Ovary (tissue), 9 donors: ENCODE results near the gene HTR2B. TPM values are rescaled to one million over a fixed set of nuclear protein-coding genes. Genes with fewer than 3 reads are reported as not detected.

Experiments
- DNase-seq, 5 donors: peaks; one replicate each; pipeline ENCODE4 v3.0.0-alpha.2; 2019 to 2020
- H3K27ac ChIP-seq, 2 donors: fragments of 200-600 bp; one replicate each; pipeline versions ENCODE4 v1.5.1 to v1.8.0; 2019 to 2022
- H3K27me3 ChIP-seq: fragments of 200-600 bp; one replicate; pipeline ENCODE4 v1.8.0; 2022
- H3K36me3 ChIP-seq: fragments of 200-600 bp; sonication (generic); one replicate; pipeline ENCODE4 v1.5.1; 2019
- H3K4me1 ChIP-seq: one replicate; pipeline ENCODE4 v1.8.1; 2013; ENCODE audit warnings: mild to moderate bottlenecking, moderate library complexity; ENCODE audit not compliant: insufficient read depth
- H3K4me3 ChIP-seq: fragments of 200-600 bp; sonication (generic); one replicate; pipeline ENCODE4 v1.5.1; 2017
- H3K9me3 ChIP-seq, 2 donors: fragments of 200-600 bp in 1 of 2; sonication (generic) in 1 of 2; one replicate each; pipeline versions ENCODE4 v1.5.1 to v1.8.1; 2013 to 2019; ENCODE audit warnings: mild to moderate bottlenecking in 1 of 2, moderate library complexity in 1 of 2
- EP300 ChIP-seq: sonication (generic); formaldehyde crosslinking; IDR thresholded peaks from one replicate; pipeline ENCODE4 v1.6.1; 2017; ENCODE audit warnings: antibody characterized with exemption
- POLR2A ChIP-seq: fragments of 450-650 bp; IDR thresholded peaks from one replicate; pipeline ENCODE4 v1.6.1; 2017; ENCODE audit warnings: antibody characterized with exemption, mild to moderate bottlenecking, moderate library complexity
- WGBS, 3 donors: extraction: QIAGEN DNeasy Blood & Tissue Kit in 1 of 3; methylation state at CpG; one replicate each; pipeline versions ENCODE4 v1.1.5 to v1.1.7; 2013 to 2017; 5-methylcytosine and 5-hydroxymethylcytosine counted together
- intact Hi-C, 4 donors: fragments of 100-400 bp; cut with DNase I; formaldehyde crosslinking; loops; one replicate each; pipeline versions ENCODE4 v1.11.0 to v1.15.1; 2022 to 2023
- polyA plus RNA-seq, 2 donors: library from polyadenylated mRNA; stranded (reverse); fragments of 200-250 nt in 1 of 2; fragments of 350-450 nt in 1 of 2; fragmentation: Illumina TruSeq in 1 of 2; extraction: RNeasy Lipid Tissue Mini Kit (QIAGEN cat#74804) in 1 of 2; gene quantifications; one replicate each; pipeline ENCODE4 v1.2.3, GENCODE V29; 2013 to 2014
- total RNA-seq, 7 donors: library from RNA; depleted of rRNA in 2 of 7; stranded (reverse); fragments of >200 nt in 2 of 7; fragmentation: NEBNext Ultra II Directional in 3 of 7; extraction: Animal tissue kit (Norgen Biotek cat#: 25700) in 3 of 7; gene quantifications; one replicate each; pipeline versions ENCODE4 v1.1.0 to v1.2.4, GENCODE V29; 2016 to 2023
- TF ChIP-seq, protein P1 (sequence below), 3 donors: fragments of 450-650 bp in 2 of 3; fragments of 200-600 bp in 1 of 3; IDR thresholded peaks; one replicate each; pipeline versions ENCODE4 v1.5.1 to v1.8.0; 2016 to 2022; ENCODE audit warnings: antibody characterized with exemption in 3 of 3, mild to moderate bottlenecking in 1 of 3
- donor health status: DM: no; HTN: no; CAD: no; lungs with moderate emphysema.
- donor health status: DM: no; HTN: no; CAD: no.
- donor health status: Bipolar disorder and iron deficiency.
- donor health status: DM: yes; HTN: yes; CAD: no.
- donor health status: DM: no; HTN: no; CAD: no.
- donor health status: DM: yes; HTN: yes; CAD: no.

Gene HTR2B
- total and polyA plus RNA-seq, 9 donors = 0.15 to 3.0 (median 0.88) TPM; not detected in 1

DNA sequence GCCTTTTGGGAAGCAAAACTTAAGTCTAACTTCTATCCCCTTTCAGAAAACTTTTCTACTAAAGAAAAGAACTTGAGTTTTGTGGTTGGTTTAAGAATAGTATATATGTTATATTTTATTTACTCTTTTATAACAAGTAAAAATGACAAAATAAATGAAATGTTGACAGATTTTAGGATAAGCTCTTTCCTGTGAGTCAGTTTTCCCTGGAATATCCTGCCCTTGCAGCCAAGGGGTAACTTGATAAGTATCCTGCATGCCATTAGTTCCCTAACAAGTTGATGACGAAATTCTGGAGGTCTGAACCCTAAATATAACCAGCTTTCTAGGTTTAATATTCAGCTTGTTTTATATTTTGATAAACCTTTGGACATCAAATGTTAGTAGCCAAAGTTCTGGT, 7.3 kb upstream of the HTR2B start:
- H3K4me1 ChIP-seq = peaks cover 3% of the 10 kb centered on the region
- WGBS, 3 donors = 69 to 88% (median 76%) methylated on average over 1 of the region's 1 CpG
- H3K27me3 ChIP-seq = no peaks in the 10 kb centered on the region
- no peak overlapping the region for H3K27ac ChIP-seq
- no peaks in the 10 kb centered on the region for H3K36me3 ChIP-seq
- no peak for DNase-seq
- H3K4me3 ChIP-seq = no peak overlapping the region
- intact Hi-C loops = no loop called here
- TF ChIP-seq, protein P1, sequence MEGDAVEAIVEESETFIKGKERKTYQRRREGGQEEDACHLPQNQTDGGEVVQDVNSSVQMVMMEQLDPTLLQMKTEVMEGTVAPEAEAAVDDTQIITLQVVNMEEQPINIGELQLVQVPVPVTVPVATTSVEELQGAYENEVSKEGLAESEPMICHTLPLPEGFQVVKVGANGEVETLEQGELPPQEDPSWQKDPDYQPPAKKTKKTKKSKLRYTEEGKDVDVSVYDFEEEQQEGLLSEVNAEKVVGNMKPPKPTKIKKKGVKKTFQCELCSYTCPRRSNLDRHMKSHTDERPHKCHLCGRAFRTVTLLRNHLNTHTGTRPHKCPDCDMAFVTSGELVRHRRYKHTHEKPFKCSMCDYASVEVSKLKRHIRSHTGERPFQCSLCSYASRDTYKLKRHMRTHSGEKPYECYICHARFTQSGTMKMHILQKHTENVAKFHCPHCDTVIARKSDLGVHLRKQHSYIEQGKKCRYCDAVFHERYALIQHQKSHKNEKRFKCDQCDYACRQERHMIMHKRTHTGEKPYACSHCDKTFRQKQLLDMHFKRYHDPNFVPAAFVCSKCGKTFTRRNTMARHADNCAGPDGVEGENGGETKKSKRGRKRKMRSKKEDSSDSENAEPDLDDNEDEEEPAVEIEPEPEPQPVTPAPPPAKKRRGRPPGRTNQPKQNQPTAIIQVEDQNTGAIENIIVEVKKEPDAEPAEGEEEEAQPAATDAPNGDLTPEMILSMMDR (IDR thresholded peaks at IDR 0.05) = no peak
- TF ChIP-seq POLR2A = no peak
- no peak for TF ChIP-seq EP300
- no peaks in the 10 kb centered on the region for H3K9me3 ChIP-seq

DNA sequence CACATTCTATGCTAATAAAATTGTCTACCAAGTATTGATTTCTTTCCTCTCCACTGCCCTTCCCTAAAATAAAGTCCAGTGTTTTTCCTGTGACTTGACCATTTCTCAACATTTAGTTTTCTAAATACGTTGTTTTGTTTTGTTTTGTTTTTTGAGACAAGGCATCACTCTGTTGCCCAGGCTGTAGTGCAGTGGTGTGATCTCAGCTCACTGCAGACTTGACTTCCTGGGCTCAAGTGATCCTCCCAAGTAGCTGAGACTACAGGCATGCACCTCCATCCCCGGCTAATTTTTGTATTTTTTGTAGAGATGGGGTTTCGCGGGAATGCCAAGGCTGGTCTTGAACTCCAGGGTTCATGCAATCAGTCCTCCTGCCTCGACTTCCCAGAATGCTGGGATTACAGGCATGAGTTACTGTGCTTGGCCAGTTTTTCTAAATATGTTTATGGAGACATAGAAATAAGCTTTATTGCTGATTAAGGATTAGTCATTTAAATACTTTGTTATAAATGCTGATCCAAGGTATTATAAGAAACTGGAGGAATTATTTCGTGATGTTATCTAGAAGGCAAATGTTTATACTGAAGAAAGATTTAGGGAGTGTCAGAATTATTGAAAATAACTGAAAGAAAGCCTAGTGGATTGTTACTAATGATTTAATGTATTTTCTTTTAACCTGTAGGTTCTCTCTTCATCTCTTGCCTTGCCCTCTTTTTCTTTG, 5.7 kb upstream of the HTR2B start:
- WGBS, 3 donors = 61 to 80% (median 71%) methylated on average over 6 of the region's 6 CpGs
- intact Hi-C loops = no loop called here
- no peak overlapping the region for H3K4me3 ChIP-seq
- no peaks in the 10 kb centered on the region for H3K36me3 ChIP-seq
- H3K27ac ChIP-seq = no peak overlapping the region
- no peak for TF ChIP-seq EP300
- TF ChIP-seq POLR2A = no peak
- TF ChIP-seq, protein P1 (IDR thresholded peaks at IDR 0.05) = no peak
- peaks cover 3% of the 10 kb centered on the region for H3K4me1 ChIP-seq
- H3K27me3 ChIP-seq = no peaks in the 10 kb centered on the region
- DNase-seq = no peak
- no peaks in the 10 kb centered on the region for H3K9me3 ChIP-seq

DNA sequence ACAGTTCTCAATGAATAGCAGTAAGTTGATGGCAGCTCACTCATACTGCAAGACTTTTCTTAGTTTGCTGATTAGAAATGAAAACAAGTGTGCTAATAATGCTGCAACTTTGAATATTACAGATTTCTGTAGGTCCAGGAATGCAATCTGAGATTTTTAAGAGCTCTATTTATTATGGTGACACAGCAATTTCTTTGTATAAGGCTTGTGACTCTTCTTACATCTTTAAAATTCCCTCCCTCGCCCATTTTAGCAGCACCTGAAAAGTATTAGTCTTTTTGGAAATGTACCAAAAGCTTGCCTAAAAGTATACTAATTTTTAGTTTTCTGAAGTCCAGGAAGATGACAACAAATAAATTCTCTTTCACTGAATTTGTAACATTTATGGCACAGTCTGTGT, 4.4 kb upstream of the HTR2B start:
- Histone ChIP-seq H3K27me3 (no peaks in the 10 kb centered on the region), H3K9me3 (no peaks in the 10 kb centered on the region), H3K4me1 (peaks cover 3% of the 10 kb centered on the region), H3K27ac (no peak overlapping the region), H3K4me3 (no peak overlapping the region), H3K36me3 (no peaks in the 10 kb centered on the region)
- DNase-seq = no peak
- intact Hi-C loops = no loop called here
- 83 to 87% (median 84%) methylated on average over 1 of the region's 1 CpG for WGBS, 3 donors
- TF ChIP-seq POLR2A (no peak), EP300 (no peak)
- TF ChIP-seq, protein P1 (IDR thresholded peaks at IDR 0.05) = no peak

DNA sequence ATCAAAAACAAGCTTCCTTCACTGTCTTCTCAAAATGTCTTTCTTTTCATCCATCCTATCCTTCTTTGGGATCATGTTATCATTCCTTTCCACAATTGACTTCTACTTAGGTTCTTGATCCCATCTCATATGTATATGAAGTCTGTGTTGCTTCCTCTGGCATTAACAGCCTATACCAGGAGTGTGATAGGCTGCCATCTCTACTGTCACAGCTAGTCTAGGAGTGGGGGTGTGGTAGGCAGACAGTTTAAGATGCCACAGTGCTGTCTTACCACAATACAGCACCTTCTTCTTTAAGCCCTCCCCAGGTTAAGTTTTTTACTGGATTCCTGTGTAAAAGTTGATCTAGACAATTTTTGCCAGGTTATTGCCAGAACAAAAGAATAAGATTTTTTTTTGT, 3.7 kb upstream of the HTR2B start:
- intact Hi-C loops = no loop called here
- no peaks in the 10 kb centered on the region for H3K36me3 ChIP-seq
- peaks cover 3% of the 10 kb centered on the region for H3K4me1 ChIP-seq
- H3K4me3 ChIP-seq = no peak overlapping the region
- DNase-seq = no peak
- no peaks in the 10 kb centered on the region for H3K27me3 ChIP-seq
- no peak for TF ChIP-seq EP300
- TF ChIP-seq, protein P1 (IDR thresholded peaks at IDR 0.05) = no peak
- TF ChIP-seq POLR2A = no peak
- H3K27ac ChIP-seq = no peak overlapping the region
- H3K9me3 ChIP-seq = no peaks in the 10 kb centered on the region
